Brain pericyte (primary cell): ENCODE data around the gene COX19.
A peak's percentile ranks its signal among the peaks of the same experiment; 100 is the strongest.

Experiments
- DNase-seq: peaks from one replicate; pipeline ENCODE4 v3.0.0-alpha.2; 2012; ENCODE audit warnings: low read depth, low spot score

The COX19 gene

DNA sequence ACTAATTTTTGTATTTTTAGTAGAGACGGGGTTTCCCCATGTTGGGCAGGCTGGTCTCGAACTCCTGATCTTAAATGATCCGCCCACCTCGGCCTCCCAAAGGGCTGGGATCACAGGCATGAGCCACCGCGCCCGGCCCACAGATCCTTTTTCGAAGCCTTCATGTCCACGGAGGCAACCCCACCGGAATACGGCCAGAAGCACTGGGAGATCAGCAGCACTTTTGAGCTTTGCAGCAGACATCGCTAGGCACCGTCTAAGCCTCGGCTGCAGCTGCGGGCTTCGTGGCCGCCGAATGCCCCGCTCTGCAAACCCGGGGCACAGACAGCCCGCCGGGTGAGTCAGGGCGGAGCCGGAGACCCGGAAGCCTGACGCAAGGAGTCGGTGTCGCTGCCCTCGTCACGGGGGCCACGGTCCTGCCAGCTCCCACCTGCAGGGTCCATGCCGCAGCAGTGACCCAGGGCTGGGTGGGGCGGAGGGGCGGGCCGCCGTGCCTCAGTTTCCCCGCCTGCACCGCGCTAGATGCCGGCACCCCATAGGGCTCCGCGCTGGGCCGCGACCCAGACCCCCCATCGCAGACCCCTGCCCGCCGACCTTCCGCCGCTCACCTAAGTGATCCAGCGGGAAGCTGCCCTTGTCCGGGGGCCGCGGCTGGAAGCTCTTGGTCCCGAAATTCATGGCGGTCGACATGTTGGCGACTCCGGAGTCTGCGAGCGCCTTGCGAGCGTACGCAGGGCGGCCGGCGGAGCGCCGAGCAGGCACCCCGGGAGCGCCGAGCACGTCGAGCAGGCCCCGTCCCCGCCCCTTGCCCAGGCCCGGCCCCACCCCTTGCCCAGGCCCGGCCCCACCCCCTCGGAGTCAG lies at the start of gene COX19:
COX19 (minus strand) TSS at position 730 of the 862 bp plus-strand sequence; CDS start at position 690, 40 bp downstream.
- DNase-seq: peak; percentile 41

DNA sequence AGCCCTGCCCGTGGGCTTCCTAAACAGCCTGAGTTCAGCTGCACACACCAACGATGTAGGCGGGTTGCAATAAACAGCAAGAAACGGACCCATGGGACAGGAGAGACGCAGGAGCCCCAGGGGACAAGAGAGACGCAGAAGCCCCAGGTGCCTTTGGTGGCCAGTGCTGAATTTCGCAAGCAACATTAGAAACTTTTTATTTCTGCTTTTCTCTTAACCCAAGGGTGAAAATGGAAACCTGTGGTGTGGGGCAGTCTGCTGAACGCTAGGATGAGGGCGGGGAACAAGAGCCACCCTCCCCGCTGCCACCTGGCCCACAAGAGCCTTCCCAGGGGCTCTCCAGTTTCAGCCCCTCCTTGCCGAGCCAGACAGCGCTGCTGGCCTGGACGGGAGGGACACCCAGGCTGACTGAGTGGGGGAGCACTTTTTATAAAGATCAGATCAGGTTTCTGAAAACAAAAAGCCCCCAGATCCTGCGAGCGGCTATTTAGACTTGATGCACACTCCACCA lies 49.0 kb upstream of the COX19 start:
- DNase-seq: no peak

DNA sequence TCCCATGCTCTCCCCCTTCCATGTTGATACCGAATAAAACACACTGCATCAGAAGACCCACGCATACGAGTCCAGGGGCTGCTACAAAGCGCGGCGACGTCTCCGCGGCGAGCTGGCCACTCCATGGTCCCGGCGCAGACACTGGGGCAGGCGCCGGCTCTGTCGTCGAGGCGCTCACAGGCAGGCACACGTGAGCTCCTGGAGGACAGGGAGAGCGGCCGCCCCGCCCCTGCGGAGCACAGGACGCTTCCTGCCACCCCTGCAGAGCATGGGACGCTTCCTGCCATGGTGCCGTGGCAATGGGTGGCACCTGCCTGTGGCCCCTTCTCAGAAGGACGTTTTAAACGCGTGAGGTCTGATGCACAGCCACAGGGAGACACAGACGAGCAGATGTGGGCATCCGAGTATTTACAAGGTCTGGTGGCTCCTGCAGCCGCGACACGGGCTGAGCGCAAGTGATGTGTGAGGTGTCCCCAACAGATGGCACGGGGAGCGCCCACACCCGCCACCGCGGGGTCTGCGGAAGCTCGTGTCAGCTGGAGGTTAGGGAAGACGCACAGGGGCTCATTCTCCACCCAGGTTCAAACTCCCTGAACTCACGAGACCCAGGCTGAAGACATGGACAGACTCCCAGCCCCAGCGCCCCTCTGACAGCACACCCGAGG lies 47.6 kb upstream of the COX19 start:
- no peak for DNase-seq

- DNase-seq: no peak
These were observed 47.0 kb upstream of the COX19 start for GRCh38 chr7:1022356-1022755.

- DNase-seq: no peak
These were observed 46.6 kb upstream of the COX19 start for GRCh38 chr7:1021931-1022330.

- DNase-seq: no peak
These were observed 46.0 kb upstream of the COX19 start for GRCh38 chr7:1021366-1021765.

- no peak for DNase-seq
These were observed 45.5 kb upstream of the COX19 start for GRCh38 chr7:1020849-1021251.

- no peak for DNase-seq
These were observed 44.7 kb upstream of the COX19 start for GRCh38 chr7:1019789-1020610.

DNA sequence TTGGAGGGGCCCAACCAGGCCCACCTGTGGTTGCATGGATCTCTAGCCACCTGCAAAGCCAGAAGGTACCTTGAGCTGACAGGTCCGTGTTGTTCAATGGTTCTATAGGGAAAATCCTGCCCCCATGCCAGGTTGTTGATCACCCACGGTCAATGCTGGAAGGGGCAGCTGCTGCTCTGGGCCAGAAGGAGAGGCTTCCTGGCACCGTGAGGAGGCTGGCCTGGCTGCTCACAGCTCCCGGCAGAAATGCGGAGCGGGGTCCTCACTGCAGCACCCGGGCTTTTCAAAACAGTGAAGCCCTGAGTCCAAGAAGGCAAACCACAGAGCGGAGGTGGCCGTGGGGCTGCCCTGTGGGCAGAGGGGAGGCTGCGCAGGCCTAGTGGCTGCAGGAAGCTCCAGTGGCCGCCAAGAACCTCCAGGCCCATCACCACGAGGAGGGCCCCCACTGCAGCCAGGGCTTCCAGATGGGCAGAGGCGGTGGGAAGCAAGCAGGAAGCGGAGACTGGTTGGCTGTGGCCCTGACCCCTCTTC lies 44.0 kb upstream of the COX19 start:
- DNase-seq: no peak

DNA sequence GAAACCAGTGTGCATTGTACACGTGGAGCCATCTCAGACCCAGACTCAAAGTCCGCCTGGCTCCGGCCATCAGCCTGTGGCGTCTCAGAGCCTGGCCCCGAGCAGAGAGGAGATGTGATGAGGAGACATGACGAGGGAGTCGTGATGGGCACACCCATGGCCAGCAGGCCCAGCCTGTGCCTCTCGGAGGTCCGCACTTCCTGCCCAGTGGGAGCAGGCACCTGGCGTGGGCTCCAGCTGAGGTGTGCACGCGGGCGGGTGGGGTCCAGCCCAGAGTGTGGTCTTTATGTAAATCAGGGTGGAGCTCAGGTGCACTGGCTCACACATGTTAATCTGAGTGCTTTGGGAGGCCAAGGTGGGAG lies 43.0 kb upstream of the COX19 start:
- DNase-seq: no peak

- no peak for DNase-seq
These were observed 42.4 kb upstream of the COX19 start for GRCh38 chr7:1017586-1018333.

- no peak for DNase-seq
These were observed 41.5 kb upstream of the COX19 start for GRCh38 chr7:1016577-1017531.

- no peak for DNase-seq
These were observed 40.1 kb upstream of the COX19 start for GRCh38 chr7:1015196-1016121.

- DNase-seq: no peak
These were observed 39.3 kb upstream of the COX19 start for GRCh38 chr7:1014681-1015080.

GRCh38 chr7:1013581-1013980 lies 38.2 kb upstream of the COX19 start:
- DNase-seq: no peak

DNA sequence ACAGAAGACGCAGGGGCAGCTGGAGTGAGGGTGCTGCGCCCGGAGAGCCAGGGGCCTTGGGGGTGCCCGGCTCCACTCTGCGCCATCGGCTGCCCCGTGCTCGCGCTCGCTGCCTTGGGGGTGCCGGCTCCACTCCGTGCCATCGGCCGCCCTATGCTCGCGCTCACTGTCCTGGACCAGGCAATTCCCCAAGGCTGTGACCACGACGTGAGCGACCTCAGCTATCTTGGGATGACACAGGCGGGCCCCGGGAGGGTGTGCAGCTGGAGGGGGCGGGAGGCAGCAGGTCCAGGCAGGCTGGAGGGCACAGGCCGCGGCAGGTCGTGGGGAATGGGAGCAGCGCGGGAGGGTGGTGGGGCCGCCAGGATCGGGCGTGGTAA lies 37.4 kb upstream of the COX19 start:
- DNase-seq: no peak

- no peak for DNase-seq
These were observed 36.8 kb upstream of the COX19 start for GRCh38 chr7:1012004-1012715.

DNA sequence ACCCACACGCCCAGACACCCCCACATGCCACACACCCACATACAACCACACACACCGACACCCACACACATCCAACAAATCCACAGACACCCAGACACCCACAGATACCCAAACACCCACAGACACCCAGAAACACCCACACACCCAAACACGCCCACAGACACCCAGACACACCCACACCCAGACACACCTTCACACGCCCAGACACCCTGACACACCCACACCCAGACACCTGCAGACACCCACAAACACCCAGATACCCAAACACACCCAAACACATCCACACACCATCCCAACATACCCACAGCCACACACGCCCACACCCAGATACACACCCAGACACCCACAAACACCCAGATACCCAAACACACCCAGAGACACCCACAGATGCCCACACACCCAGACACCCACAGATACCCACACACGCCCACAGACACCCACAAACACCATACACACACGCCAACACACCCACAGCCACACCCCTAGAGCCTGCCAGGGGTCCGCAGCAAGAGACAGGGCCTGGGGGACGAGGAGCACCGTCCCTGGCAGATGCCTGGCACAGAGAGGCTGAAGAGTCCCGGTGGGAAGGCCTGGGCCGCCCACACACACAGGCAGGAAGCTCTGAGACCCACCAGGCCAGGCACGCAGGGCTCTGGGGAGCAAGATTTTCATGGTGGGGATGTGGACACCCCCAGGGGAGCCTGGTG lies 36.1 kb upstream of the COX19 start:
- no peak for DNase-seq
